Activated CD4-positive, CD25-positive, alpha-beta regulatory T cell treated with anti-CD3 and anti-CD28 coated beads, Interleukin-2, amount 50 U/mL, for 72 hours (primary cell): ENCODE data around the gene TYW3.

Source experiments
- DNase-seq: peaks from one replicate; pipeline ENCODE4 v3.0.0; 2021

Gene TYW3, protein sequence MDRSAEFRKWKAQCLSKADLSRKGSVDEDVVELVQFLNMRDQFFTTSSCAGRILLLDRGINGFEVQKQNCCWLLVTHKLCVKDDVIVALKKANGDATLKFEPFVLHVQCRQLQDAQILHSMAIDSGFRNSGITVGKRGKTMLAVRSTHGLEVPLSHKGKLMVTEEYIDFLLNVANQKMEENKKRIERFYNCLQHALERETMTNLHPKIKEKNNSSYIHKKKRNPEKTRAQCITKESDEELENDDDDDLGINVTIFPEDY

DNA sequence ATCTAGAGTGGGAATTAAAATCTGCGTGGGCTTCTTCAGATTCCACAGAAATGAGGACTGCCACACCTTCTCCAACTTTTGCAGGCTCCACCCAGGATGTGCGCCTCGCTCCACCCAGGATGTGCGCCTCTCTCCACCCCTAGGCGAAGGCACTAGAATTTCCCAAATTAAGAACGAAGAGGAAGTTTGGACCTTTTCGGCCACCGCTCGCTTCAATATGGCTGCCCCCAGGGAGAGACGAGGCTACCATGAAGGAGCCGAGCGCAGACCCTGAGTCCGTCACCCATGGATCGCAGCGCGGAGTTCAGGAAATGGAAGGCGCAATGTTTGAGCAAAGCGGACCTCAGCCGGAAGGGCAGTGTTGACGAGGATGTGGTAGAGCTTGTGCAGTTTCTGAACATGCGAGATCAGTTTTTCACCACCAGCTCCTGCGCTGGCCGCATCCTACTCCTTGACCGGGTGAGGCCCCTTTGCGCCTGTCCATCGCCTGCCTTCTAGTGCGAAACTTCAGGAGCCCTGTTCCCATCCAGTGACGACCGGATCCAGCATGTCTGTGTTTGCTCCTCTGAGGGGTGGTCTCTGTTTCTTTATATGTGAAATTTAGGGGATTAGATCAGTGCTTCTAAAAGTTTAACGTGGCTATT is at the start of gene TYW3, which contains the start of gene CRYZ:
TSS of gene TYW3 (plus strand) at position 193 of the 644 bp plus-strand sequence. CDS start at position 286, 93 bp downstream.
TSS of gene CRYZ (minus strand) at position 91 of the 644 bp plus-strand sequence. CDS start 8,229 bp downstream, outside the sequence.
- peak; percentile 73 for DNase-seq

DNA sequence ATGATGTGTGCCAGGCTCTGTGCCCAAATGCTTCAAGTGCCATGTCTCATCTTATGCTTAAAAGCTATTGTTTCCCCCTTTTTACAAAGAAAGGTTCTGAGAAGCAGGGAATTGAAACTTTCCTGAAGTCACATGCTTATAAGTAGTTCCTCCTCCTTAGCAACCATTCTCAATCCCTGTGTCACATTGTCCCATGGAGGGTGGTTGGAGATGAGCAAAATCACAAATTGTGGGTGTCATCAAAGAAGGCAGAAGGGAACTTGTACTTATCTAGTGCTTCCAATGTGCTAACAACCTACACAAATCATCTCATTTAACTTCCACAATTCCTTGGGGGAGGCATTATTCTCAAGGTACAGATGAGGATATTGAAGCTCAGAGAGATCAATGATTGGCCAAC is 49.3 kb upstream of the TYW3 start:
- DNase-seq: no peak

DNA sequence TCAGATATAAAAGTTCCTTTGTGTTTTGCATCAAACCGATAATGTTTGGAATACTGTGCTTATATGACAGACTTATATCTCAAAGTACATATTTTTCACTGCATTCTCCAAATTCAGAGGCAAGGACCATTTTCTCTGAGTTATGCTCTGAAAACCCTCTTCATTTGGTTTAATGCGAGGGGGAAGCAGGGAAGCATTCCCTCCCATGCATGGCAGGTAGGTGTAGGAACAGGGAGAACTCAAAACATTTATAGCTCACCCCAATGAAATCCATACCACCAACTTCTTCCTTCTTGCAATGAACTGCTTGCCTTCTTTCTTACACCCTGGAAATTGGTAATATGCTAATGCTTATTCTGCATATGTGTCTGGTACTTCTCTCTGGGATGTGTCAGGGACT is 48.7 kb upstream of the TYW3 start:
- no peak for DNase-seq

DNA sequence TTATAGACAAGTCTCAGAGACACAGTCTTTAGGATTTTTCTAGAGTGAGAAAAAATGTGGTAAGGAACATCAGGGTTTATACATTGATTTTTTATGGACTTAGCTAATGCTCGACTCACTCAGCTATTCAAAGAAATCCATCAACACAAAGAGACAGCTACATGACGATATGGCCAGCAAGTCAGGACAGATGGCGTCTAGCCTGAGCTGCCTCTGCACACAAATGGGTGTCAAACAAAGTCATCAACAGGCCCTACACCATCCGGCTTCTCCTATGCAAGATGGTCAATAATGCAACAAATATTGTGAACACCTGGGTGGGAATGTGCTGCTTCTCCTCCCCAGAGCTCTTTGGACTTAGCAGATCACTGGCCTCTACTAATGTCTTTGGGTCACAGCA is 46.0 kb upstream of the TYW3 start:
- DNase-seq: no peak

DNA sequence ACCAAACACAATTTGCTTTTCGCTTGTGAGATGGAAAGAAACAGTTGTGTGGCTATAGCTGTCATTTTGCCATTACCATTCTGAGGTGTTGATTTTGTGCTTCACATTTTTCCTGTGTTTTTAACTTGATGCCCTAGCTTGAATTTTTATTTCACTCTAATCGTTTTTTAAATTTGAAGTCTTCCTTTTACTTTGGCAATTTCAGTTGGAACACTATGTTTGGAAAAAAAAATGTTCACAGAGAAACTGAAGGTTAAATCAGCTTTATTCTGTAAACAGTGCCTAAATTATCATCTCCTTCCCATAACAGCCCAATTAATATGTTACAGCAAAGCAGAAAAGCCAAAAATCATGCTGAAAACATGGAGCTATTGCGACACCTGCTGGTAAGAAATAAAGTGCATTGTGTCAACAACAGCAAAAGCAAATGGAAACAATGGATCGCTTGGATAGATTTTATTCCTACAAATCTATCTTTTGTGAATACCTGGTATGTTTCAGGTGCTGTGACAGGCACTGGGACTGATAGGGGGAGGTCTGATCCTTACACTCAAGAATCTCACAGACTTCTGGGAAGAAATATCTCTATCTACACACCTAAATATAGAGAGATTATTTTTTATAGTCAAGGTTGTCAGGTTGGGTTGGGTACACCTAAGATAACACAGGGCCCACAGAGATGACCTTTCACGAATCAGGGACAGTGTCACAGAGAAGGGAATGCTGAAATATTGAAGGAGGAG is 43.2 kb upstream of the TYW3 start:
- DNase-seq: no peak

DNA sequence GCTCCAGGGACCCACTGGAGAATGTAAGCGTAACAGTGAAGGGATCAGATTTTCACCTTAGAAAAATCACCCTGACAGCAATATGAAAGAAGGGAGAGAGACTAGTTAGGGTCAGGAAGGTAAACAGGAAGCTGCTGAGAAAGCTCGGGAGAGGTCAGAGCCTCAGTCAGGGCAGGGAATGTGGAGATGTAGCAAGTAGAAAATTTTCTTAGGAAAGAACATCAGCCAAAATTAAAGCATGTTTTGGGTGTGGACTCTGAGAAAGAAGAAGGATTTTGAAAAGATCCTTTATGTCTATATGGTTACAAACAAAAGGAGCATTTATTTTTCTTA is 42.6 kb upstream of the TYW3 start:
- DNase-seq: no peak

DNA sequence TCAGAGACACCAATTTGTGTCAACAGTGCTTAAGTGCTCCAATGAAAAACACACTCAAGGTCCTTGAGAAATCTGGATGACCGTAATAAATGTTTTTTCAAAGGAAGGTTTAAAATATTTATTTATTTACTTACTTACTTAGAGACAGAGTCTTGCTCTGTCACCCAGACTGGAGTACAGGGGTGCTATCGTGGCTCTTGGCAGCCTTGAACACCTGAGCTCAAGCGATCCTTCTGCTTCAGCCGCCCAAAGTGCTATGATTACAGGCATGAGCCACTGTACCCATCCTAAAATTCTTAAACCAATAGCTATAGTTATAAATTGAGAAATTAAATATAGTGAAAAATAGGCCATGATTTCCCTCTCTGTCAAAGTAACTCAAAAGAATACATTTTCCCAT is 42.0 kb upstream of the TYW3 start:
- DNase-seq: no peak

DNA sequence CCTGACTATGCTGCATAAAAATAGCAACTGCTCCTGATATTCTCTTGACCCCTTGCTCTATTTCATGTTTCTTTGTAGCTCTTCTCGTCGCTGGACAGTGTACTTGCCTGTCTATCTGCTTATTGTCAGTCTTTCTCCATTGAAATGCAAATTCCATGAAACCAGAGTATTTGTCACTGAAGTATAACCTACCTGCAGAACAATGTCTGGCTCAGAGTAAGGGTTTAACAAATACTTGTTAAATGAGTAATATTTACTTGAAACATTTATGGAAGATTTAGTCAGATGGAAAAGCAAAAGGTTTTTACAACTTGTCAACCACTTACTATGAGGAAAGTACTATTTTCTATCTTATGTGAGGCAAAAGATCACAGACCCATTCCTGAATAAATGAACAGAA is 39.5 kb upstream of the TYW3 start:
- DNase-seq: no peak

DNA sequence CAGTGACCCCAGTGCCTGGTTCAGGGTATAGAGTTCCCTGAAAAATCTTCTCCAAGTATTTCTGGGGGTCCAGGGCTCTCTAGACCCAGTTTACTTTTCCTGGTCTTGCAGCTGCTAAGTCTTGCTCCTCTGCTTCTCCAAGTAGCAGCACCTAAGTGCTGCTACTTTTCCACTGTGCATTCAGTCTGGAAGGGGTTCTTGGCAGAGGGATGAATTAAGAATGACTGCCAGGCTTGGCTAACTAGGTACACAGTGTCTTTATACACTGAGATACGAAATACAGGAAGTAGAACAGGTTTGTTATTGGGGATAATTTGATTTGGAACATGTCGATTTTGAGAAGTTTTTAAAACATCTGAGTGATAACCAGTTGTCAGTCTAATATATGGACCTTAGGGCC is 35.1 kb upstream of the TYW3 start:
- no peak for DNase-seq

DNA sequence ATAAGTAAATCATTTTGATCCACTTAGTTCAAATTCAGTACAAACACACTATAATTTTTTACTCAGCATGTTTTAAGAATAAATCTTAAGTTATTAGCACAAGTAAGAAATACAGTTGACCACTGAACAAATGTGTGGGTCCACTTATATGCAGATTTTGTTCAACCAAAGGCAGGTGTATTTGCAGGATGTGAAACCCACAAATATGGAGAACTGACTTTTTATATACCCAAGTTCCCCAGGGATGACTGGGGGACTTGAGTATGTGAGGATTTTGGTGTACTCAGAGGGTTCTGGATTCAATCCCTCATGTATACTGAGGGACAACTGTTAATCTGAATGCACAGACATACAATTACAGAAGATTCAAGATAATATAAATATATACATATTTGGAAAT is 33.6 kb upstream of the TYW3 start:
- DNase-seq: no peak

DNA sequence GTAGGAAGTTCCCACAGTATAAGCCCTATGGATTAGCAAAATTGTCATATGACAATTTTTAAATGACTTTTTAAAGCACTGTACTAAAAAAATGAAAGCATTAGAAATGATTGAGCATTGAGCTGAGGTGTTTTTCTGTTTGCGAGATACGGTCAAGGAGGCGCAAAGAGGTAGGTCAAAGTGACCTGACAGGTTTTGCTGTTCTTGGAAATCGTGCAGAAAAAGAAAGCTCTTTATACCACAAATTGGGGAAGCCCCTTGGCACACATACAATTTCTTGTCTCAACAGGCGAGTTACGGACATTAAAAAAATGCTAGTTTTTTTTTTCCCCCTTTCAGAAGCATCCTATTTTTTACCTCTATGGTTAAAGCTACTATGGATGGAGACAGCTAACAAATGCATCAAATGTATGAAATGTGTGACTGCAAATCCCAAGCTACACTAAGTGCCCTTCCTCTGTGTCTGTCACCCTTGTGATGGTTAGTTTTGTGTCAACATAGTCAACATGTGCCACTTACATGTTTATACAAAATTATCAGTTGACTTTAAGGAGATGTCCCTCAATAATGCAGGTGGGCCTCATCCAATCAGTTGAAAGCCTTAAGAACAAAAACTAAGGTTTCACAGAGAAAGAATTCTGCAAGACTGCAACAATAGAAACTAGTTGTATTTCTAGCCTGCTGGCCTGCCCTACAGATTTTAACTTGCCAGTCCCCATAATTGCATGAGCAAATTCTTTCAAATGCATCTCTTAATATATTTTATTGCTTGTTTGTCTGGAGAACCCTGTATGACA is 29.4 kb upstream of the TYW3 start:
- DNase-seq: no peak

DNA sequence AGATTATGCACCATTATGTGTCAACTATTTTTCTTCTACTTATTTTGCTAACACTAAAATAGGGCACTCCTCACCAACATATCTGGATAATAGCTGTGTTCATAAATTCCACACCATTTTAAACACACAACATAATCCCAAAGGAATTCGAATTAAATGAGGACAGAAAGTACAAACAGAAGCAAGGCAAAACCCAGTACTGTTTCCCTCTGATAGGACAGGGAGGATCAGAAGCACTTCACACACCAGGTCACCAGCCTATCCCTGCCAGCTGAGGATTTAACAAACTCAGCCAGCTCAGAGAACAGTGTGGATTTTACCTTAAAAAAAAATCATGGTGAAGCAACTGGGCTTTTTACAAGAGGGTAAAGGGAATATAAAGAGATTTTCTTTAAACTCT is 20.1 kb upstream of the TYW3 start:
- no peak for DNase-seq

DNA sequence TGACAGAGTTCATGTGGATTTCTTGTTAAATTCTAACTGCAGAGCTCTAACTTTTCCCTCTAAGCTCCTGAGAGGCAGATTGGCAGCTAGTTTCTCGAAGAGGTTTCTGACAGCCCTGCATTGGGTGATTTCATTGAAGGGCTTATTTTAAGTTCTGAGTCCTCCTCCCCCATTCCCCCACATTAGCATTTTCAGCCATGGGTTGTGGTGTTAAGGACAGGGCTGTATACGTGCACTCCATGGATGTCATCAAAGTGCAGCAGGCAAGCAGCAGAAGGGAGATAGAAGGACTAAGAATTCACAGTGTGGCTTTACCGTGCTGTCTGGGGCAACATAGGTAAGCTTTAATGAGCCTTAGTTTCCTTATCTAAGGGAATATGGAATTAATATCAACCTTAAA is 19.1 kb upstream of the TYW3 start:
- no peak for DNase-seq

DNA sequence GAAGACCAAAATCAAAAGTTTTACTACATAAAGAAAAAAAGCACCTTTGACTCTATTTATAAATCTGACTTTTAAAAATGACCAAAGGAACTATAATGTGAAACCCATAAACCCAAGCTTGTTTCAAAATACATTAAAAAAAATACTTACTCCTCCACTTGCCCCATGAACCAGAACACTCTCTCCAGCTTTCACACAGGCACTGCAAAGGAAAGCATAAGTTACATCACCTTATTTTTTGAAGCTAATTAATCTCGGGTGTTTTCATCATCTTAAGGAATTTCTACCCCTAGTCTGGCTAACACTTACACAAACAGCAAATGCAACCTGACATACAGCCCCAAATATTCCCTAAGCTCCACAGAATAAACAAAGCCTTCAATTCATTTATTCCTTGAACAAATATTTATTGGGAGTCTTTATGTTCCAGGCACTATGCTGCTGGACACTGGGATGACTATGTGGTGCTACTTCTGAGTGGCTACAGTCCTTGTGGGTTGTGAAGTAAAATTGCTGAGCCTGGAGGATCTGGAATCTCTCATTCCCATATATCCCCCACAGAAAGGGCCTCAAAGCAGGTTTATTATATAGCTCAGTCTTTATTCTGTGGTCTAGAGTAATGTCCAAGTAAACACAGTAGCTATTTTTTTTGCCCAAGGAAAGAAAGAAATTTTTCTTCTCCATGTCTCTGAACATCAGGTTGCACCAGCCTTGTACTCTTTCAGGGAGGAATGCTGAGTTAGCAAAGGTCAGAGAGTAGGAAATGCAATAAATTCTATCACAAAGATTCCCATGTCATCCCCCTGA is 18.3 kb upstream of the TYW3 start:
- no peak for DNase-seq

DNA sequence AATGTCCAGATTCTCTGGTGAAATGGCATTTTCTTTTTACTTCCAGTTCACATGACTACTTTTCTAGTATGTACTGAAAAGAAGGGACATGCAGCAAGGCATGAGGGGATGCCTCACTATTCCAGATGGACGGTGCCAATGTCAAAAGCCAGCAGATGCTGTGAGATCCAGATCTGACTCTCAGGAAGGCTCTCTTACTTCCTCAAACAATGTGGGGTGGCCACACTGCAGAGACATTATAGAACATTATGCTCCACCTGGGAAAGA is 17.8 kb upstream of the TYW3 start:
- no peak for DNase-seq

DNA sequence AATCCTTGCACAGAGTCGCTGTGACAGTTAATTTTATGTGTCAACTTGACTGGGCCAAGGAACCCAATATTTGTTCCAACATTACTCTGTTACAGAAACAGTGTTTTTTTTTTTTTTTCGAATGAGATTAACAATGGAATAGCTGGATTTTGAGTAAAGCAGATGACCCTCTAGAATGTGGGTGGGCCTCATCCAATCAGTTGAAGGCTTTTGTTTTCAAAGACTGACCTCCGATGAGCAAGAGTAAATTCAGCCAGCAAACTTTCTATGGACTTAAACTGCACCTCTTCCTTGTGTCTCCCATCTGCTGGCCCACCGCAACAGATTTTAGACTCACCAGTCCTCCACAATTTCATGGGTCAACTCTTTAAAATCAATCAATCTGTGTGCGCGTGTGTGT is 17.1 kb upstream of the TYW3 start:
- DNase-seq: no peak

DNA sequence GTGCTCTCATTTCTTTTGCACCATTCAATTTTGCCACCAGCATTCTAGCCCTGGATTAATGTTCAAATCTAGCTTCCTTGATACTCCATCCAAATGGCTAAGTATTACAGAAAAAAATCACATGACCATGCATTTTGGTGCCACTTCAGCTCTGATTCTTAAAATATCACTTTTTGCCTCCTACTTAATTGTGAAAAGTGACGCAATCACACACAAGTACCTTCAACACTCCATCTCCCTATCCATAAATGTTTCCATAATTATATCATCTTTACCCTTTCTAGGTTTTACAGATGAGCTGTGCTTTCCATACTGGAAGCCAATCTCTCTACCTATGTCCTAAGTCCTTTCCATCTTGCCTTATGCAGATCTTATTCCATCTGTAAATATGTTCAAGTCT is 16.1 kb upstream of the TYW3 start:
- DNase-seq: no peak

DNA sequence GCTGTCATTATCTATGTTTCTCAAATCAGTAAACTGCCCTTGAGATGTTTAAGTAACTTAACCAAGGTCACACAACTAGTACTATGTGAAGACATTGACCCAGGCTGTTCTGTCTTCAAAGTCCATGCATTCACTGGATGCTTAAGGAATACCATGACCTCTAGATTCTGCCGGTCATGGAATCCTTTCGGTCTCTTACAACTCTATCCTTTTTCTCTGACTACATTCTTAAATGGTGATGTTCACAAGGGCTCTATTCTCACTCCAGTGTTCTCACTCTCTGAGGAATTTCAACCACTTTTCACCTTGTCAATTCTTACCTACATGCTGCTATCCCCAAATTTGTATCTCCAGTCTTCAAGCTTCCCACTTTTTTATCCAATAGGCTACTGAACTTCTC is 15.3 kb upstream of the TYW3 start:
- no peak for DNase-seq

DNA sequence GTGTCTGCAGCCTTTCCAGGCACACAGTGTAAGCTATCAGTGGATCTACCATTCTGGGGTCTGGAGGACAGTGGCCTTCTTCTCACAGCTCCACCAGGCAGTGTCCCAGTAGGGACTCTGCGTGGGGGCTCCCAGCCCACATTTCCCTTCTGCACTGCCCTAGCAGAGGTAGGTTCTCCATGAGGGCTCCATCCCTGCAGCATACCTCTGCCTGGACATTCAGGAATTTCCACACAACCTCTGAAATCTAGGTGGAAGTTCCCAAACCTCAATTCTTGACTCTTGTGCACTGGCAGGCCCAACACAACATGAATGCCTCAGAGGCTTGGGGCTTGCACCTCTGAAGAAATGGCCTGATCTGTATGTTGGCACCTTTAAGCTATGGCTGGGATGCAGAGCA is 6.9 kb upstream of the TYW3 start:
- DNase-seq: no peak

DNA sequence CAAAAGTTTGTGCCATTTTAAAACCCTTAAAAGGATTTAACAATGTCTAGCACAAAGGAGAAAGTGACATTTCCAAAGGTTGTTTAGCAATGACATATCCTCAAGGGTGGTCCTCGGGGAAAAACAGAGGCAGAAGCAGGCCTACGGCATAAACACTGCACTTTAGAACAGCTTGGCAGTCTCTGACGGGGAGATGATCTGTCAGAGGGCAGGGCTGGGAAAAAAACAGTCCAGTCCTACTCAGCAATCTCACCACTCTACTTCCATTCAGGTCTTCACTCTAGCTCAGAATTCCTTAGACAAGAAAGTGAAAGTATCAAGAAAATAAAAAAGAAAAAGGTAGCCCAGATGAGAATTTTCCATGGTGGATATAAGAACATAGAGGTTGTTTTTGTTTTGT is 4.2 kb upstream of the TYW3 start:
- DNase-seq: no peak

DNA sequence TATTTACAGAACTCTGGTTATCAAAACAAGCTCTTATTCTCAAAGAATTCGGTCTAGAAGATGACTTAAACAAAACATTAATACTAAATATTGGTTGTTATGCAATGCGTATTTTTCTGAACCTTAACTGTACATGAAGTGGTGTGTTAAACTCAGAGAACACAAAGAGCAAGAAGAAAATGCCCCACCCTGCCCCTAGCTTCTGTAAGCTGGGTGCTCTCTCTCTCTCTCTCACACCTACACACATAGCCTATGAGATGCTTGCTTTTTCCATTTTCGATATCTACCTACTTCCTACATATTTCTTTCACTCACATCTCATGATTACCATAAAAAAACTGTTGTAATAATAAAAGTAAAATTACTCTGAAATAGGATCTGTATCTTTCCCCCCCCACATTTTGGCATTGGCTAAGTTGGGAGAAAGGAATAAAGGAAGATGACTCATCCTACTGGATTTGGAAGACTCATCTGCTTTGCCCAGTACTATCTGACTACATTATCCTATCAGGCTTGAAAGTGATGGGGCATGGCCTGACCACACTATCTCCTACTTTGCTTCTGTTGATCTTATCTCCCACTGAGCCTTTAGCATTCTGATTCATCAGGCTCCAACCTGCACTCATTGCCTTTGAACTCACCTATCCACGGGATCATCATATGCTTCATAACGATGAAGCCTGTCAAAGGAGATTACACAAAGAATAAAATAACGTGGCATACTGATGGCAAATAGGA is 3.0 kb upstream of the TYW3 start:
- no peak for DNase-seq

DNA sequence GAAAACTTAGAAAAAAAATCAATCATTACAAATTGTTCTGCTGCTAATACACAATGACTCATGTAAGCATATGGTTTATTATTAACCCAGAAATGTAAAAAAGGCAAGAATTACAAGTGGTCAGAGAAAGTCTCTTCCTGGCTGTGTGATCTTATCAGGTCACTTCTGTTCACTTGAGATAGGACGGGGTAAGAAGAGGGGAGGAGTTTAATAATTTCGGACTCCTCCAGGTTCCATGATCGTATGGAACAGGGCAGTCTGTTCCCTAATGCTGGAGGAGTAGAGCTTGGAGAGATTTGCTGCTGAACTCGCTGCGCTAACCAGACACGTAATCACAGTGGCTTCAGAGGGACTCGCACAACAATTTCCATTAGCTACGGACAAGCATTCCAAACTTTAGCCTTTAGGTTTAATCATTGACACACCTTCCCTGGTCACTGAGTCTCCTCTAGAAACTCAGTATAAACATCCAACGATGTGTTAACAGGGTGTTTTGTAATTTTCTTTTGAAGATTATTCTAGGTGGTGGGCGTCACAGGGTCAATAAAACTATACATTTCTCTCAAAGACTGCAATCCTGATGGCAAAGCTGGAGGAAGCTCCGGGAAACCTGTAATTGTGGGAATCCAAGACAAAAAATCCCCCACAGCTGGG is 1.4 kb upstream of the TYW3 start:
- no peak for DNase-seq
